Neural progenitor cell (in vitro differentiated cells): Measurements from ENCODE around the gene GINM1. TPM values are rescaled to one million over a fixed set of nuclear protein-coding genes. Genes with fewer than 3 reads are reported as not detected.

Source experiments
- DNase-seq: peaks from one replicate; pipeline ENCODE4 v3.0.0-alpha.2; 2016; ENCODE audit warnings: low spot score
- H2AFZ ChIP-seq: fragments of 200-600 bp; sonication (generic); replicated peaks from 2 replicates; pipeline ENCODE4 v1.6.1; 2016; ENCODE audit warnings: antibody characterized with exemption
- H3F3A ChIP-seq: fragments of 200-600 bp; sonication (generic); 2 replicates; pipeline ENCODE4 v1.6.1; 2016; ENCODE audit warnings: antibody characterized with exemption, low read depth
- H3K27ac ChIP-seq: fragments of 200-600 bp; sonication (generic); 2 replicates; pipeline ENCODE4 v1.5.1; 2016; ENCODE audit warnings: mild to moderate bottlenecking
- H3K27me3 ChIP-seq: fragments of 200-600 bp; sonication (generic); 2 replicates; pipeline ENCODE4 v1.6.1; 2016; ENCODE audit warnings: mild to moderate bottlenecking, moderate library complexity
- H3K36me3 ChIP-seq: fragments of 200-600 bp; sonication (generic); 2 replicates; pipeline ENCODE4 v1.5.1; 2016
- H3K4me1 ChIP-seq: fragments of 200-600 bp; sonication (generic); 2 replicates; pipeline ENCODE4 v1.6.1; 2016; ENCODE audit warnings: mixed run types
- H3K4me2 ChIP-seq: fragments of 200-600 bp; sonication (generic); 2 replicates; pipeline ENCODE4 v1.6.1; 2016
- H3K4me3 ChIP-seq: fragments of 200-600 bp; sonication (generic); 2 replicates; pipeline ENCODE4 v1.5.1; 2016
- H3K79me2 ChIP-seq: fragments of 200-600 bp; sonication (generic); 2 replicates; pipeline ENCODE4 v1.6.1; 2016; ENCODE audit warnings: low read depth
- H3K9ac ChIP-seq: fragments of 200-600 bp; sonication (generic); 2 replicates; pipeline ENCODE4 v1.6.1; 2016
- H3K9me3 ChIP-seq: fragments of 200-600 bp; sonication (generic); 2 replicates; pipeline ENCODE4 v1.5.1; 2016; ENCODE audit warnings: low read depth
- H4K20me1 ChIP-seq: fragments of 200-600 bp; sonication (generic); 2 replicates; pipeline ENCODE4 v1.6.1; 2016; ENCODE audit warnings: low read depth
- H3K27ac Mint-ChIP-seq: 3 replicates; pipeline ENCODE4 v1.8.0; 2021; ENCODE audit warnings: mixed read lengths
- H3K27me3 Mint-ChIP-seq: 2 replicates; pipeline ENCODE4 v1.8.0; 2022; ENCODE audit warnings: low read depth, mild to moderate bottlenecking, inconsistent platforms, moderate library complexity, mixed read lengths; ENCODE audit not compliant: insufficient read depth
- H3K36me3 Mint-ChIP-seq: 3 replicates; pipeline ENCODE4 v1.8.0; 2021; ENCODE audit warnings: mixed read lengths
- H3K4me1 Mint-ChIP-seq: 3 replicates; pipeline ENCODE4 v1.8.0; 2021; ENCODE audit warnings: mixed read lengths
- H3K4me3 Mint-ChIP-seq: 3 replicates; pipeline ENCODE4 v1.8.0; 2021; ENCODE audit warnings: mild to moderate bottlenecking, moderate library complexity, mixed read lengths
- H3K9me3 Mint-ChIP-seq: 3 replicates; pipeline ENCODE4 v1.8.0; 2020; ENCODE audit warnings: mixed read lengths
- CTCF ChIP-seq: fragments of 200-600 bp; sonication (generic); IDR thresholded peaks from 2 replicates; pipeline ENCODE4 v1.5.1; 2017; ENCODE audit warnings: antibody characterized with exemption, mild to moderate bottlenecking
- EZH2 ChIP-seq: fragments of 200-600 bp; sonication (generic); IDR thresholded peaks from 2 replicates; pipeline ENCODE4 v1.6.1; 2017; ENCODE audit warnings: antibody characterized with exemption, mild to moderate bottlenecking, moderate library complexity
- EZH2phosphoT487 ChIP-seq: fragments of 200-600 bp; sonication (generic); IDR thresholded peaks from 2 replicates; pipeline ENCODE4 v1.6.1; 2017; ENCODE audit warnings: antibody characterized with exemption
- total RNA-seq: library from RNA; depleted of rRNA; stranded (reverse); fragments of >200 nt; gene quantifications from 2 replicates; pipeline ENCODE4 v1.2.3, GENCODE V29; 2015; ENCODE audit warnings: low replicate concordance

The GINM1 gene
- 26.9 and 35.7 TPM in 2 replicates for total RNA-seq

GRCh38 chr6:149565527-149566409 is at the start of gene GINM1:
TSS of gene GINM1 (plus strand) at chr6:149566375. CDS start at chr6:149566415, 40 bp downstream.
- Mint-ChIP-seq H3K27ac (no peak within 1 kb of the TSS), H3K4me1 (peaks cover 6% of the 10 kb centered on the region), H3K36me3 (peaks cover 1% of the 10 kb centered on the region), H3K27me3 (peaks cover 8% of the 10 kb centered on the region), H3K4me3 (peak within 1 kb of the TSS; percentile 91), H3K9me3 (no peaks in the 10 kb centered on the region)
- Histone ChIP-seq H3K36me3 (no peaks in the 10 kb centered on the region), H4K20me1 (peaks cover 38% of the 10 kb centered on the region), H3K27me3 (peaks cover 26% of the 10 kb centered on the region), H3K4me2 (peak within 1 kb of the TSS; percentile 86), H3K9me3 (no peaks in the 10 kb centered on the region), H3K79me2 (peaks cover 45% of the 10 kb centered on the region), H3K4me3 (peak within 1 kb of the TSS; percentile 95), H3K27ac (peak within 1 kb of the TSS; percentile 66), H3F3A (peaks cover 3% of the 10 kb centered on the region), H2AFZ (peak within 1 kb of the TSS; percentile 83), H3K9ac (peak within 1 kb of the TSS; percentile 82), H3K4me1 (peaks cover 11% of the 10 kb centered on the region)
- TF ChIP-seq EZH2phosphoT487 (no peak), CTCF (peak; percentile 70)
- DNase-seq: peak; percentile 96

GRCh38 chr6:149529650-149530049 is 36.5 kb upstream of the GINM1 start:
- Histone ChIP-seq H3K36me3 (peaks cover 26% of the 10 kb centered on the region), H3K9me3 (no peaks in the 10 kb centered on the region), H3K27me3 (no peaks in the 10 kb centered on the region), H3K9ac (no peak overlapping the region), H2AFZ (no peak overlapping the region), H3K4me1 (no peaks in the 10 kb centered on the region), H3K4me3 (no peak overlapping the region), H3K79me2 (no peaks in the 10 kb centered on the region), H3K4me2 (no peak overlapping the region), H4K20me1 (no peaks in the 10 kb centered on the region), H3K27ac (no peak overlapping the region), H3F3A (no peaks in the 10 kb centered on the region)
- Mint-ChIP-seq H3K9me3 (no peaks in the 10 kb centered on the region), H3K4me1 (no peaks in the 10 kb centered on the region), H3K27me3 (no peaks in the 10 kb centered on the region), H3K27ac (no peak overlapping the region), H3K36me3 (peaks cover 11% of the 10 kb centered on the region), H3K4me3 (no peak overlapping the region)
- no peak for DNase-seq
- TF ChIP-seq EZH2 (no peak), EZH2phosphoT487 (no peak), CTCF (no peak)

GRCh38 chr6:149534742-149535141 is 31.4 kb upstream of the GINM1 start:
- H3K27ac Mint-ChIP-seq: no peak overlapping the region
- Histone ChIP-seq H3K79me2 (no peaks in the 10 kb centered on the region), H2AFZ (no peak overlapping the region), H3K4me1 (no peaks in the 10 kb centered on the region), H3K9ac (no peak overlapping the region), H3K4me3 (no peak overlapping the region), H3K9me3 (no peaks in the 10 kb centered on the region), H3K36me3 (peaks cover 20% of the 10 kb centered on the region), H3F3A (no peaks in the 10 kb centered on the region), H3K27ac (no peak overlapping the region), H3K4me2 (no peak overlapping the region), H3K27me3 (no peaks in the 10 kb centered on the region), H4K20me1 (no peaks in the 10 kb centered on the region)
- no peak for DNase-seq
- no peak overlapping the region for H3K4me3 Mint-ChIP-seq
- no peaks in the 10 kb centered on the region for H3K27me3 Mint-ChIP-seq
- H3K4me1 Mint-ChIP-seq: no peaks in the 10 kb centered on the region
- H3K36me3 Mint-ChIP-seq: peaks cover 24% of the 10 kb centered on the region
- H3K9me3 Mint-ChIP-seq: no peaks in the 10 kb centered on the region
- no peak for TF ChIP-seq EZH2phosphoT487
- TF ChIP-seq EZH2: no peak
- TF ChIP-seq CTCF: no peak
